ENCODE results near the gene OR14A2.

The OR14A2 gene

DNA sequence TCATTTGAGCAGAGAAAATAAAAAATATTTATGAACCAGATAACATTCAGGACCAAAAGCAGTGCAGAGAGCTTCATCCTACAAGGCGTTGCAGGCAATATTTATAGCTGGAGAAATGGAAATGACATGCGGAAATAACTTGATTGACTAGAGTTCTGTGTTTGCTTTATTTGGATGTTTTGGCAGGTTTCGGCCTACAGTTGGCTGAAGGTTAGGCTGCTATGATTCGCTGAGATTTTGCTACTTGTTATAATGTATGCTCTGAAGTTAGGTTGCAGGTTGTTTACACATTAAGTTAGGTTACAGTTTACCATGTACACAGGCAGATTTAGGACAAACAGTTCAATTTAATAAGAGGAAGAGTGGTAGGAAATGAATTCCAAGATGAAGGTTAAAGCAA is 67.8 kb downstream of the OR14A2 start:
- Histone ChIP-seq H3K4me3 (ENCODE audit: low read depth, low read length) (no peak overlapping the region), H3K27ac (no peak overlapping the region), H3K36me3 (replicated peaks) (no peaks in the 10 kb centered on the region), H3K27me3 (replicated peaks) (no peaks in the 10 kb centered on the region)
- TF ChIP-seq, protein P1, sequence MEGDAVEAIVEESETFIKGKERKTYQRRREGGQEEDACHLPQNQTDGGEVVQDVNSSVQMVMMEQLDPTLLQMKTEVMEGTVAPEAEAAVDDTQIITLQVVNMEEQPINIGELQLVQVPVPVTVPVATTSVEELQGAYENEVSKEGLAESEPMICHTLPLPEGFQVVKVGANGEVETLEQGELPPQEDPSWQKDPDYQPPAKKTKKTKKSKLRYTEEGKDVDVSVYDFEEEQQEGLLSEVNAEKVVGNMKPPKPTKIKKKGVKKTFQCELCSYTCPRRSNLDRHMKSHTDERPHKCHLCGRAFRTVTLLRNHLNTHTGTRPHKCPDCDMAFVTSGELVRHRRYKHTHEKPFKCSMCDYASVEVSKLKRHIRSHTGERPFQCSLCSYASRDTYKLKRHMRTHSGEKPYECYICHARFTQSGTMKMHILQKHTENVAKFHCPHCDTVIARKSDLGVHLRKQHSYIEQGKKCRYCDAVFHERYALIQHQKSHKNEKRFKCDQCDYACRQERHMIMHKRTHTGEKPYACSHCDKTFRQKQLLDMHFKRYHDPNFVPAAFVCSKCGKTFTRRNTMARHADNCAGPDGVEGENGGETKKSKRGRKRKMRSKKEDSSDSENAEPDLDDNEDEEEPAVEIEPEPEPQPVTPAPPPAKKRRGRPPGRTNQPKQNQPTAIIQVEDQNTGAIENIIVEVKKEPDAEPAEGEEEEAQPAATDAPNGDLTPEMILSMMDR (IDR thresholded peaks at IDR 0.05; ENCODE audit: low read depth, low read length, missing control alignments), result no peak
- no peak for DNase-seq
- in situ Hi-C loops (cut with HindIII; ENCODE audit: low pct_ligation_motif_present, low sequenced_read_pairs), result no loop called here

DNA sequence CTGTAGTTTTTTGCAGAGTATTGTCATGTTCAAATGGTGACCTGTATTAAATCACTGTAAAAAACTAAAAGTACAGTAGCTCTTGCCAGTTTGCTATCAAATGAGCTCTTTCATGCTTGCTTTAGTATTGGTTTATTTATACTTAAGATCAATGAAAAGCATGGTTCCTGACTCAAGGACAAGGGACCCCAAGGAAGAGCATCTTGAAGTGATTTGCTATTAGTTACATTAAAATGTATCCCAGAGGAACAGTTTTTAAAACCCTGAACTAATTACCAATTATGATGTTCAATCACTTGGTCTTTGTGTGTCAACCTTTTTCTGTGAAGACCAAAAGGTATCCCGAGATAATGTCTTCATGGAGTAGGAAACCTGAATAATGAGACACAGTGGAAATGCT is 68.3 kb downstream of the OR14A2 start, which contains the start of gene OR13G1:
TSS of gene OR13G1 (minus strand) at position 101 of the 400 bp plus-strand sequence. CDS start 6,698 bp downstream, outside the sequence.
- no peak for DNase-seq
- Histone ChIP-seq H3K27me3 (replicated peaks) (no peaks in the 10 kb centered on the region), H3K36me3 (replicated peaks) (no peaks in the 10 kb centered on the region), H3K4me3 (ENCODE audit: low read depth, low read length) (no peak within 1 kb of the TSS), H3K27ac (no peak within 1 kb of the TSS)
- in situ Hi-C loops (cut with HindIII; ENCODE audit: low pct_ligation_motif_present, low sequenced_read_pairs), result no loop called here
- TF ChIP-seq, protein P1 (IDR thresholded peaks at IDR 0.05; ENCODE audit: low read depth, low read length, missing control alignments), result no peak
